Testis (tissue), 2 donors: ENCODE data around the gene BBX.

ENCODE experiments used
- CTCF ChIP-seq, 3 experiments: fragments of 450-650 bp in 2 of 3; fragments of 200-600 bp in 1 of 3; sonication (generic) in 1 of 3; IDR thresholded peaks; one replicate each; pipeline ENCODE4 v1.5.1; 2016 to 2019; ENCODE audit warnings: antibody characterized with exemption in 3 of 3, mild to moderate bottlenecking in 2 of 3, moderate library complexity in 1 of 3
- POLR2A ChIP-seq: fragments of 450-650 bp; IDR thresholded peaks from one replicate; pipeline ENCODE4 v1.6.1; 2017; ENCODE audit warnings: antibody characterized with exemption, mild to moderate bottlenecking, moderate library complexity

GRCh38 chr3:107514453-107514852 is 8.3 kb upstream of the BBX start:
- TF ChIP-seq CTCF (IDR thresholded peaks at IDR 0.05) (no peak), POLR2A (no peak)
